MCF 10A (cell line): Measurements from ENCODE around the gene CMTM1. TPM values are rescaled to one million over a fixed set of nuclear protein-coding genes. Genes with fewer than 3 reads are reported as not detected.

Source experiments
- BruUV-seq: library from RNA; stranded (reverse); fragments of 400-500 nt; replicated peaks from 2 replicates; lab custom pipeline; 2021; lab: Mats Ljungman, UMichigan
- CTCF ChIA-PET: fragments of 300-600 bp; sonication (Branson Sonifier 250); formaldehyde crosslinking; extraction: SDS; loops from one replicate; lab custom pipeline; 2021; ENCODE audit warnings: antibody characterized with exemption, inconsistent platforms; lab: Yijun Ruan, JAX
- POLR2A ChIA-PET: fragments of 300-600, 350-650 bp; sonication (Branson Sonifier 250); formaldehyde crosslinking; extraction: SDS; loops from one replicate; lab custom pipeline; 2020; ENCODE audit warnings: antibody characterized with exemption, inconsistent platforms; lab: Yijun Ruan, JAX
- DNase-seq: peaks from one replicate; pipeline ENCODE4 v3.0.0-alpha.2; 2018; ENCODE audit not compliant: unreplicated experiment
- H3K27ac Mint-ChIP-seq: one replicate; pipeline ENCODE4 v1.8.0; 2022; ENCODE audit warnings: mild to moderate bottlenecking, low read depth, mixed read lengths; ENCODE audit not compliant: unreplicated experiment
- H3K27me3 Mint-ChIP-seq: one replicate; pipeline ENCODE4 v1.8.0; 2022; ENCODE audit warnings: mixed read lengths; ENCODE audit not compliant: insufficient read depth, unreplicated experiment
- H3K36me3 Mint-ChIP-seq: one replicate; pipeline ENCODE4 v1.8.0; 2022; ENCODE audit warnings: mild to moderate bottlenecking, moderate library complexity, mixed read lengths; ENCODE audit not compliant: insufficient read depth, unreplicated experiment
- H3K4me1 Mint-ChIP-seq: one replicate; pipeline ENCODE4 v1.8.0; 2022; ENCODE audit warnings: mixed read lengths; ENCODE audit not compliant: insufficient read depth, unreplicated experiment
- H3K4me3 Mint-ChIP-seq: one replicate; pipeline ENCODE4 v1.8.0; 2022; ENCODE audit warnings: mild to moderate bottlenecking, moderate library complexity, mixed read lengths; ENCODE audit not compliant: unreplicated experiment
- H3K9me3 Mint-ChIP-seq: one replicate; pipeline ENCODE4 v1.8.0; 2022; ENCODE audit warnings: mixed read lengths; ENCODE audit not compliant: unreplicated experiment
- intact Hi-C: fragments of 100-400 bp; cut with micrococcal nuclease; formaldehyde crosslinking; loops from 2 replicates; pipeline ENCODE4 v1.14.1; 2022
- total RNA-seq: library from RNA; stranded (reverse); gene quantifications from 2 replicates; pipeline ENCODE4 v1.2.3, GENCODE V29; 2022
- TF ChIP-seq, protein P1 (sequence below): fragments of 200-600 bp; IDR thresholded peaks from one replicate; pipeline ENCODE4 v1.8.0; 2022; ENCODE audit warnings: antibody characterized with exemption, mild to moderate bottlenecking; ENCODE audit not compliant: unreplicated experiment

Gene CMTM1
- total RNA-seq, 1 experiment from 2014 or later = 2.1 TPM

DNA sequence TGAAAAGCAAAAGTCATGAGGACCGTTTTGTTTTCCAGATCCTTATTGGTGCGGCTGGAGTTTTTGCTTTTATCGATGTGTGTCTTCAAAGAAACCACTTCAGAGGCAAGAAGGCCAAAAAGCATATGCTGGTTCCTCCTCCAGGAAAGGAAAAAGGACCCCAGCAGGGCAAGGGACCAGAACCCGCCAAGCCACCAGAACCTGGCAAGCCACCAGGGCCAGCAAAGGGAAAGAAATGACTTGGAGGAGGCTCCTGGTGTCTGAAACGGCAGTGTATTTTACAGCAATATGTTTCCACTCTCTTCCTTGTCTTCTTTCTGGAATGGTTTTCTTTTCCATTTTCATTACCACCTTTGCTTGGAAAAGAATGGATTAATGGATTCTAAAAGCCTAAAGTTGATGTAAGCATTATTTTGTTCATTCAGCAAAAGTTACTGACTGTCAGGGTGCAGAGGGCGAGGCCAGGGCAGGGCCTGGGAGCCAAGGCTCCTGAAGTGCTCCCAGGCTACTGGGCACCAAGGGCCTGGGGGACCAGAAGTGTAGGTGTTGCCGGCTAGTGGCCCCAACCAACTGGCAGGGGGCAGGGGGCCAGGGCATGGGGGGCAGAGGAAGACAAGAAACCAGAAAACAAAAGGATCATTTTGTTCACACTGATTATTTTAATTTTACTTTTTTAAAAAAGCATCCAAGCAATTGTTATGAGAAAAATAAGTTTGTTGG is 21.8 kb downstream of the CMTM1 start:
- H3K27me3 Mint-ChIP-seq = no peaks in the 10 kb centered on the region
- intact Hi-C loops = loop anchor here (2.0 kb wide), 1 partner anchor 109 kb away; no protein-coding TSS in a partner anchor
- ChIA-PET CTCF (no interaction called here), POLR2A (no interaction called here)
- no peak overlapping the region for H3K4me3 Mint-ChIP-seq
- TF ChIP-seq, protein P1, sequence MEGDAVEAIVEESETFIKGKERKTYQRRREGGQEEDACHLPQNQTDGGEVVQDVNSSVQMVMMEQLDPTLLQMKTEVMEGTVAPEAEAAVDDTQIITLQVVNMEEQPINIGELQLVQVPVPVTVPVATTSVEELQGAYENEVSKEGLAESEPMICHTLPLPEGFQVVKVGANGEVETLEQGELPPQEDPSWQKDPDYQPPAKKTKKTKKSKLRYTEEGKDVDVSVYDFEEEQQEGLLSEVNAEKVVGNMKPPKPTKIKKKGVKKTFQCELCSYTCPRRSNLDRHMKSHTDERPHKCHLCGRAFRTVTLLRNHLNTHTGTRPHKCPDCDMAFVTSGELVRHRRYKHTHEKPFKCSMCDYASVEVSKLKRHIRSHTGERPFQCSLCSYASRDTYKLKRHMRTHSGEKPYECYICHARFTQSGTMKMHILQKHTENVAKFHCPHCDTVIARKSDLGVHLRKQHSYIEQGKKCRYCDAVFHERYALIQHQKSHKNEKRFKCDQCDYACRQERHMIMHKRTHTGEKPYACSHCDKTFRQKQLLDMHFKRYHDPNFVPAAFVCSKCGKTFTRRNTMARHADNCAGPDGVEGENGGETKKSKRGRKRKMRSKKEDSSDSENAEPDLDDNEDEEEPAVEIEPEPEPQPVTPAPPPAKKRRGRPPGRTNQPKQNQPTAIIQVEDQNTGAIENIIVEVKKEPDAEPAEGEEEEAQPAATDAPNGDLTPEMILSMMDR = no peak
- H3K27ac Mint-ChIP-seq = no peak overlapping the region
- BruUV-seq = no TSS peak
- H3K4me1 Mint-ChIP-seq = no peaks in the 10 kb centered on the region
- no peaks in the 10 kb centered on the region for H3K9me3 Mint-ChIP-seq
- DNase-seq = no peak
- peaks cover 6% of the 10 kb centered on the region for H3K36me3 Mint-ChIP-seq

DNA sequence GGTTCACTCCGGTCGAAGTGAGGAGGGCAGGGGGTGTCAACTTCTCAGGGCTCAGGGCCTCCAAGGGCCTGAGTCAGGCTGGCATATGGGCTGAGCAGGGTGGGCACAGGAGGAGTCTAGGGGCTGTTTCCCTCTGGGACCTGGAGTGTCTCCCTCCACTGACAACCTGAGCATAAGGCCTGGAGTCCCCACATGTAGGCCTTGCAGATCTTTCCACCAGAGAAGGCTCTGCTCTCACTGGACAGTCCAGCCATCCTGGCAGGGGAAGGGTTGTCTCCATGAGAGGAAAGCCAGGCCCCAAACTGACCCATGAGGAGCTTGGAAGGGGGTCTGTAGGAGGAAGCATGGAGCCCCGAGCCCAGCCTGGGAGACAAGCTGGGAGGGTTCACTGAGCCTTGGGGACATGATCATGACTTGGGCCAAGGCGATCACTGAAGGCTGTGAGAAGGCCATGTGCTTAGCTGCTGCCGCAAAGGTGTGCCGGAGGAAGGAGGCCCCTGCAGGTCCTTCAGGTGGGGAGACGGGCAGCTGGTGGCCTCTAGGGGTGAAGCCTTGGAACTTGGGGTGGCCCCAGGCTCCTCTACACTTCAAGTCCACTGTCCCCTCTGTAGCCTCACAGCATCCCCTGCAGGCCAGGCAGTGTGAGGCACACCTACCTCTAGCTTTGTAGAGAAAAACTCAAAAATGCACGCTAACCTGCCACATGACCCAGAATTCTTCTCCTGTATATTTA is 22.9 kb downstream of the CMTM1 start:
- BruUV-seq = no TSS peak
- Mint-ChIP-seq H3K27ac (no peak overlapping the region), H3K4me1 (no peaks in the 10 kb centered on the region), H3K9me3 (no peaks in the 10 kb centered on the region), H3K4me3 (no peak overlapping the region), H3K27me3 (no peaks in the 10 kb centered on the region), H3K36me3 (peaks cover 6% of the 10 kb centered on the region)
- CTCF ChIA-PET = interaction anchor here (0.5 to 1.2 kb wide), 7 partner anchors 14 to 310 kb away, joined by 3 to 4 read pairs (median 3); no protein-coding TSS in a partner anchor
- POLR2A ChIA-PET = no interaction called here
- intact Hi-C loops = loop anchor here (2.0 kb wide), 1 partner anchor 110 kb away; no protein-coding TSS in a partner anchor
- TF ChIP-seq, protein P1 = peak; percentile 54
- DNase-seq = peak; percentile 53

DNA sequence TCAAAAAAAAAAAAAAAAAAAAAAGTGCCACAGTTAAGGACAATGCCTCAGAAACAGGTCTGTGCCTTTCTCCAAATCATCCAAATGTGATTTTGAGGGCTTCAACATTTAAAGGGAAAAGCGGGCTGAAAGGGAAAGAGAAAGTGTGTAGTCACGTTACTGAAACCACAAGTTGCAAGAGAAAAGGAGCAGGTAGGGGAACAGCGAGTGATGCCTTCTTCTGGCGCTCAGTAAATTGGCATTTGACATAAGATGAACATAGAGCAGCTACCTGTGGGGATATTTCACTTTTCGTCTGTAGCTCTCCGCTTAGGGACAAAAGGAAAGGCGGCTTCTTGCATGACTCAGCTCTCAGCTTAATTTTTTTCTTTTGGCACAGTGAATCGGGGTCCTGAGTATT is 24.1 kb downstream of the CMTM1 start:
- TF ChIP-seq, protein P1 = no peak
- H3K36me3 Mint-ChIP-seq = no peaks in the 10 kb centered on the region
- H3K9me3 Mint-ChIP-seq = no peaks in the 10 kb centered on the region
- no TSS peak for BruUV-seq
- CTCF ChIA-PET = interaction anchor here (1.0 to 1.1 kb wide), 3 partner anchors 8 to 107 kb away, joined by 3 to 5 read pairs (median 3); no protein-coding TSS in a partner anchor
- POLR2A ChIA-PET = no interaction called here
- no peak overlapping the region for H3K4me3 Mint-ChIP-seq
- no peak for DNase-seq
- H3K27ac Mint-ChIP-seq = no peak overlapping the region
- no peaks in the 10 kb centered on the region for H3K4me1 Mint-ChIP-seq
- intact Hi-C loops = no loop called here
- no peaks in the 10 kb centered on the region for H3K27me3 Mint-ChIP-seq

DNA sequence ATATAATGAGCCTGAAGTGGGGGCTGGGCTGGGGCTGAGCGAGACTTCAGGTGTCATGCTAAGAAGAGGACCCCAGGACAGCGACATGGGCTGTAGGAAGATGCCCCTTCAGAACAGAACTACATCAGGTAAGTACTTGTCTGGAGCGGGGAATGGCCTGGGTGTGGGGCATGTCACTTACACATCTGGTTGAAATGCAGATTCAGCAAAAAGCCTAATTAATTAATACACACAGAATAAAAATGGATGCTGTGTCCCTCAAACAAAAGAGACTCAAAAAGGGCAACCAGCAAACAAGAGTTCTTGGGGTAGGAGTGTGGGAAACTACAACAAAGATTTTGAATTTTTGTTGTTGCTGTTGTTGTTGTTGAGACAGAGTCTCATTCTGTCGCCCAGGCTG is 24.8 kb downstream of the CMTM1 start:
- Mint-ChIP-seq H3K4me3 (no peak overlapping the region), H3K27ac (no peak overlapping the region), H3K9me3 (no peaks in the 10 kb centered on the region), H3K27me3 (no peaks in the 10 kb centered on the region), H3K36me3 (no peaks in the 10 kb centered on the region), H3K4me1 (no peaks in the 10 kb centered on the region)
- no peak for DNase-seq
- CTCF ChIA-PET = interaction anchor here (1.0 to 1.1 kb wide), 3 partner anchors 9 to 108 kb away, joined by 3 to 5 read pairs (median 3); no protein-coding TSS in a partner anchor
- POLR2A ChIA-PET = no interaction called here
- TF ChIP-seq, protein P1 = no peak
- BruUV-seq = no TSS peak
- intact Hi-C loops = no loop called here
